ENCODE measurements around the gene LMF2. TPM values are rescaled to one million over a fixed set of nuclear protein-coding genes. Genes with fewer than 3 reads are reported as not detected.

The LMF2 gene
- polyA plus RNA-seq, 3 donors, result 15.0 to 145 (median 16.6) TPM

GRCh38 chr22:50525858-50526107 is 18.3 kb upstream of the LMF2 start:
- Histone ChIP-seq H3K9ac (ENCODE audit: insufficient read depth, low read length, poor library complexity, severe bottlenecking) (peak overlapping the region; percentile 100), H4K20me1 (ENCODE audit: insufficient read depth, low read length) (peaks cover 87% of the 10 kb centered on the region), H3K36me3 (replicated peaks in 1 of 2; ENCODE audit: control insufficient read depth in 1 of 2, insufficient read depth in 2 of 2, low read length in 2 of 2) (peaks cover 46 to 57% of the 10 kb centered on the region in 2 donors), H3K9me3 (replicated peaks in 1 of 2; ENCODE audit: control insufficient read depth in 1 of 2, insufficient read depth in 1 of 2, low read length in 2 of 2) (no peaks in the 10 kb centered on the region), H3K79me2 (ENCODE audit: insufficient read depth, low read length) (peaks cover 63% of the 10 kb centered on the region), H3K27me3 (ENCODE audit: control insufficient read depth in 2 of 2, insufficient read depth in 2 of 2, low read length in 2 of 2) (no peaks in the 10 kb centered on the region), H3K27ac (ENCODE audit: low read depth in 1 of 2, low read length in 2 of 2) (peak overlapping the region; percentile 60 to 100), H2AFZ (ENCODE audit: insufficient read depth, low read depth, low read length, poor library complexity, severe bottlenecking) (no peak overlapping the region), H3K4me2 (replicated peaks; ENCODE audit: extremely low read depth, low read length, poor library complexity, severe bottlenecking) (peak overlapping the region; percentile 95), H3K4me3 (replicated peaks in 1 of 3; ENCODE audit: low read depth in 2 of 3, low read length in 3 of 3) (peak overlapping the region; percentile 47 to 99 (median 72)), H3K4me1 (ENCODE audit: control insufficient read depth in 1 of 2, insufficient read depth in 2 of 2, low read length in 2 of 2) (peaks cover 44 to 71% of the 10 kb centered on the region in 2 donors)
- no peak for DNase-seq
- Mint-ChIP-seq H3K36me3 (peaks cover 36 to 61% of the 10 kb centered on the region in 2 donors), H3K4me3 (peak overlapping the region; percentile 73 to 81), H3K27ac (peak overlapping the region in 3 of 7 donors; percentile 38 to 83 (median 51)), H3K9me3 (no peaks in the 10 kb centered on the region), H3K4me1 (peaks cover 30% of the 10 kb centered on the region), H3K27me3 (ENCODE audit: low read depth in 3 of 3) (no peaks in the 10 kb centered on the region)
- under 1% methylated on average over 33 of the region's 33 CpGs for WGBS (ENCODE audit: insufficient coverage)
- TF ChIP-seq CTCF (IDR thresholded peaks at IDR 0.05), result no peak
- intact Hi-C loops (cut with micrococcal nuclease), result loop anchor here (2.0 to 5.0 kb wide), 5 partner anchors 17 to 97 kb away; partner anchors contain the start of genes CHKB (in 2 of the 2), NCAPH2 (in 2 of the 2) and SYCE3 (in 2 of the 2)

DNA sequence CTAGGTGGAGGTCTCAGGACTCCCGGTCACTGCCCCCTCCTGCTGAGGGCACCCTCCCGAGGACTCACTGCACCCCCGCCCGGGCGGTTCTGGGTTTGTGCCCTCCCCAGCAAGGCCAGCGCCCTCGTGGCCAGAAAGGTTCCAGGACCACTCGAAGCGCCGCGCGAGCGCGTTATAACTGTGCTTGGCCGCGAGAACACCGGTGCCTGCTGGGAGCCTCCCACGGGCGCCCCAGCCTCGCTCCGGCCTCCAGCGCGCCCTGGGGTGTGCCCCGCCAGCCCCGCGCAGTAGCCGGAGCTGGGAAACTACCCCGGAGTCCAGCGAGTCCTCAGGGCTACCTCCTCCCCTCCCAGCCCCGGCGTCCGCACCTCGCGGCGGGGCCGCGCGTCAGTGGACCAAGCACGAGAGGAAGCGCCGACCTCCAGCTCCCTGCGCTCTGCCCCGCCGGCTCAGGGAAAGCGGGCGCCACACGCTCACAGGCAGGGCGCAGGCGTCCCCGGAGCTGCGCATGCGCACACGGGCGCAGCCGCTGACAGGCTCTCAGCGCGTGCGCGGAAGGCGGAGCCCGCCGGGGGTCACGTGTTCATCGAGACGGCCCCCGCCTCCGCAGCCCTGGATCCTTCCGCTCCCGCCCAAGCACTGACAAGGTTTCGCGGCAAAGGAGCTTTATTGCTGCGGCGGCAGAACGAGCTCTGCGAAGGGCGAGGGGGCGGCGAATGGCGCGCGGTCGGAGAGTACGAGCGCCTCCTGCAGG is 17.8 kb upstream of the LMF2 start, which contains the start of gene SCO2:
Gene SCO2, minus strand, starts transcription at position 495 of the 754 bp plus-strand sequence. CDS start 1,187 bp downstream, outside the sequence.
- peaks cover 36 to 65% of the 10 kb centered on the region in 2 donors for H3K36me3 Mint-ChIP-seq
- peak within 1 kb of the TSS; percentile 91 to 95 for H3K4me3 Mint-ChIP-seq
- no peaks in the 10 kb centered on the region for H3K9me3 Mint-ChIP-seq
- no peak for TF ChIP-seq CTCF (IDR thresholded peaks at IDR 0.05)
- peak within 1 kb of the TSS; percentile 72 to 99 (median 73) for H3K4me3 ChIP-seq (replicated peaks in 1 of 3; ENCODE audit: low read depth in 2 of 3, low read length in 3 of 3)
- H3K27me3 ChIP-seq (ENCODE audit: control insufficient read depth in 2 of 2, insufficient read depth in 2 of 2, low read length in 2 of 2), result no peaks in the 10 kb centered on the region
- H3K9ac ChIP-seq (ENCODE audit: insufficient read depth, low read length, poor library complexity, severe bottlenecking), result peak within 1 kb of the TSS; percentile 100
- intact Hi-C loops (cut with micrococcal nuclease), result loop anchor here (5.0 kb wide), 3 partner anchors 37 to 97 kb away; partner anchors contain the start of genes CHKB (in 2 of the 2) and SYCE3 (in 1 of the 2)
- peak within 1 kb of the TSS; percentile 100 for H3K27ac ChIP-seq (ENCODE audit: low read depth in 1 of 2, low read length in 2 of 2)
- peaks cover 39 to 66% of the 10 kb centered on the region in 2 donors for H3K4me1 ChIP-seq (ENCODE audit: control insufficient read depth in 1 of 2, insufficient read depth in 2 of 2, low read length in 2 of 2)
- H4K20me1 ChIP-seq (ENCODE audit: insufficient read depth, low read length), result peaks cover 87% of the 10 kb centered on the region
- peak within 1 kb of the TSS; percentile 94 to 100 (median 97) for H3K27ac Mint-ChIP-seq
- H3K4me2 ChIP-seq (replicated peaks; ENCODE audit: extremely low read depth, low read length, poor library complexity, severe bottlenecking), result peak within 1 kb of the TSS; percentile 95
- H3K36me3 ChIP-seq (replicated peaks in 1 of 2; ENCODE audit: control insufficient read depth in 1 of 2, insufficient read depth in 2 of 2, low read length in 2 of 2), result peaks cover 46 to 58% of the 10 kb centered on the region in 2 donors
- DNase-seq, result peak; percentile 93 to 94 (median 94)
- no peak within 1 kb of the TSS for H2AFZ ChIP-seq (ENCODE audit: insufficient read depth, low read depth, low read length, poor library complexity, severe bottlenecking)
- WGBS (ENCODE audit: insufficient coverage), result under 1% methylated on average over 83 of the region's 84 CpGs
- no peaks in the 10 kb centered on the region for H3K27me3 Mint-ChIP-seq (ENCODE audit: low read depth in 3 of 3)
- peaks cover 58% of the 10 kb centered on the region for H3K79me2 ChIP-seq (ENCODE audit: insufficient read depth, low read length)
- peaks cover 30% of the 10 kb centered on the region for H3K4me1 Mint-ChIP-seq
- no peaks in the 10 kb centered on the region for H3K9me3 ChIP-seq (replicated peaks in 1 of 2; ENCODE audit: control insufficient read depth in 1 of 2, insufficient read depth in 1 of 2, low read length in 2 of 2)
